ENCODE data around the gene PSPC1.
"Not testable (repeated sequence)": the region's sequence is repeated elsewhere in the genome, so short reads cannot be mapped to it uniquely, and the experiment has no call there.

The PSPC1 gene

DNA sequence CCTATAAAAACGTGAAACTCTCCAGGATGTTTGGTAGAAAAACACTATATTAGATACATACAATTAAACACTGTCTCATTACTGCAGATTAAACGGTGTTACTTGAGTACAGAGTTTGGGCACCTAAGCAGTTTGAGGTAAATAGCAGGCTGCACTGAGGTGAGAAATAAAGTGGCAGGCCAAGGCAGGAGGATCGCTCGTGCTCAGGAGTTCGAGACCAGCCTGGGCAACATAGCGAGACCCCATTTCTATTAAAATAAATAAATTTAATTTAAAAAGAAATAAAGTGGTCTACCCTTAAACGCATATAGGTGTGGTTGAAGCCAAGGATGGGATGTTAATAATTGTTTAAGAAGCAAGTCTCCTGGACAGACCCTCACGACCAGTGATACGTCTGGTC is 1.2 kb downstream of the PSPC1 start:
- H3K4me3 ChIP-seq (ENCODE audit: control insufficient read depth, low read depth, low read length): peak overlapping the region; percentile 93
- no peak for DNase-seq (ENCODE audit: low read depth)
- TF ChIP-seq, protein P1, sequence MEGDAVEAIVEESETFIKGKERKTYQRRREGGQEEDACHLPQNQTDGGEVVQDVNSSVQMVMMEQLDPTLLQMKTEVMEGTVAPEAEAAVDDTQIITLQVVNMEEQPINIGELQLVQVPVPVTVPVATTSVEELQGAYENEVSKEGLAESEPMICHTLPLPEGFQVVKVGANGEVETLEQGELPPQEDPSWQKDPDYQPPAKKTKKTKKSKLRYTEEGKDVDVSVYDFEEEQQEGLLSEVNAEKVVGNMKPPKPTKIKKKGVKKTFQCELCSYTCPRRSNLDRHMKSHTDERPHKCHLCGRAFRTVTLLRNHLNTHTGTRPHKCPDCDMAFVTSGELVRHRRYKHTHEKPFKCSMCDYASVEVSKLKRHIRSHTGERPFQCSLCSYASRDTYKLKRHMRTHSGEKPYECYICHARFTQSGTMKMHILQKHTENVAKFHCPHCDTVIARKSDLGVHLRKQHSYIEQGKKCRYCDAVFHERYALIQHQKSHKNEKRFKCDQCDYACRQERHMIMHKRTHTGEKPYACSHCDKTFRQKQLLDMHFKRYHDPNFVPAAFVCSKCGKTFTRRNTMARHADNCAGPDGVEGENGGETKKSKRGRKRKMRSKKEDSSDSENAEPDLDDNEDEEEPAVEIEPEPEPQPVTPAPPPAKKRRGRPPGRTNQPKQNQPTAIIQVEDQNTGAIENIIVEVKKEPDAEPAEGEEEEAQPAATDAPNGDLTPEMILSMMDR (conservative IDR thresholded peaks at IDR 0.05; ENCODE audit: control insufficient read depth, insufficient read depth, low read depth, low read length): no peak

DNA sequence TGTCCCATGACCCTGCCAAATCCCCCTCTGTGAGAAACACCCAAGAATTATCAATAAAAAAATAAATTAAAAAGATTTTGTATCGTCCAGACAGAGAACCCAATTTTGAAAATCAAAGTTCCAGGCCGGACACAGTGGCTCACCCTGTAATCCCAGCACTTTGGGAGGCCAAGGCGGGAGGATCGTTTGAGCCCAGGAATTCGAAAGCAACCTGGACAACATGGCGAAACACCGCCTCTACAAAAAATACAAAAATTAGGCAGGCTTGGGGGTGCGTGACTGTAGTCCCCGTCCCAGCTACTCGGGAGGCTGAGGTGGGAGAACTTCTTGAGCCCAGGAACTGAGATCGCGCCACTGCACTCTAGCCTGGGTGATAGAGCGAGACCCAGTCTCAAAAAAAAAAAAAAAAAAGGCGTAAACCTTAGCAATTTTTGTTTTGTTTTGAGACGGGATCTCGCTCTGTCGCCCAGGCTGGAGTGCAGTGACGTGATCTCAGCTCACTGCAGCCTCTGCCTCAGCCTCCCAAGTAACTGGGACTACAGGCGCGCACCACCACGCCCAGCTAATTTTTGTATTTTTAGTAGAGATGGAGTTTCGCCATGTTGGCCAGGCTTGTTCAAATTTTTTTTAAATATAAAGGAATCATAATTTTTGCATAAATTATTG is 1.9 kb downstream of the PSPC1 start:
- DNase-seq (ENCODE audit: low read depth): not testable (repeated sequence)

DNA sequence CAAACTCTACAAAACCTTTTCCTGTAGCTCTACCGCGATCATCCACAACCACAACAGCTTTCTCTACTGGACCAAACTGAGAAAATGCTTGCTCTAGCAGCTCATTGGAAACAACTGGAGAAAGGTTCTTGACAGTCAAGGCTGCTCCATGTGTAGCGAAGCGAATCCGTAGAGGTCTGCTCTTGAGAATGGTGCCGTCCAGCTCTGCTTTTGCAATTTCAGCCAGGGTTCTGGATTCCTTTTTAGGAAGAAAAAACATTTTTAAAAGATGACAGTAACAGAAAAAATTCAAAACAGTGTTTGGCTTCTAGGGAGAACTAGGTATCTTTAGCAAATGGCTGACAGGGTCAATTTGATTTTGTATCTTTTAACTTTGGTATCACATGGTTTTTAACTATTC is 10.4 kb downstream of the PSPC1 start:
- DNase-seq (ENCODE audit: low read depth): no peak
- no peak overlapping the region for H3K4me3 ChIP-seq (ENCODE audit: control insufficient read depth, low read depth, low read length)
- TF ChIP-seq, protein P1 (conservative IDR thresholded peaks at IDR 0.05; ENCODE audit: control insufficient read depth, insufficient read depth, low read depth, low read length): no peak

More for the DNA sequence above, 1.9 kb downstream of the PSPC1 start:
- peak overlapping the region; percentile 93 for H3K4me3 ChIP-seq (ENCODE audit: control insufficient read depth, low read depth, low read length)

DNA sequence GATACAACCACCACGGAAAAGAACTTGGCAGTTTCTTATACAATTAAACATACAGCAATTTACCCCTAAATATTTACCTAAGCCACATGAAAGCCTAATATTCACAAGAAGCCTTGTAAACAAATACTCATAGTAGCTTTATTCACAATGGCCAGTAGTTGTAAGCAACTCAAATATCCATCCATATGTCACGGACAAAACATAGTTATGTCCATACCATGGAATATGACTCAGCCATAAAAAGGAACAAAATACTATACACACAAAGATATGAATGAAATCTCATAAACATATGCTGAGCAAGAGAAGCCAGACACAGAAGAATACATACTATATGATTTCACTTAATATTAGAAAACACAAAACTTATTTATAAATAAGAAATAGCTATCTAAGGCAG is 12.9 kb downstream of the PSPC1 start:
- no peak for DNase-seq (ENCODE audit: low read depth)
- no peak overlapping the region for H3K4me3 ChIP-seq (ENCODE audit: control insufficient read depth, low read depth, low read length)
- TF ChIP-seq, protein P1 (conservative IDR thresholded peaks at IDR 0.05; ENCODE audit: control insufficient read depth, insufficient read depth, low read depth, low read length): no peak

DNA sequence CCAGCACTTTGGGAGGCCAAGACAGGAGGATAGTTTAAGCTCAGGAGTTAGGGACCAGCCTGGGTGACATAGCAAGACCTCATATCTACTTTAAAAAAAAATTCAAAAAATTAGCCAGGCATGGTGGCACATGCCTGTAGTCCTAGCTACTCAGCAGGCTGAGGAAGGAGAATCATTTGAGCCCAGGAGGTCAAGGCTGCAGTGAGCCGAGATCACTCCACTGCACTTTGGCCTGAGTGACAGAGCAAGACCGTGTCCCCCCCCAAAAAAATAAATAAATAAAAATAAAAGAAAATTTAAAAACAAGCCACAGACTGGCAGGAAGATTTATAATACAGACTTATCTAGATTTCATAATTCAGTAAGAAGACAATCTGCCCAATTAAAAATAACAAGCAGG is 14.8 kb downstream of the PSPC1 start:
- TF ChIP-seq, protein P1 (conservative IDR thresholded peaks at IDR 0.05; ENCODE audit: control insufficient read depth, insufficient read depth, low read depth, low read length): no peak
- H3K4me3 ChIP-seq (ENCODE audit: control insufficient read depth, low read depth, low read length): no peak overlapping the region
- DNase-seq (ENCODE audit: low read depth): no peak

DNA sequence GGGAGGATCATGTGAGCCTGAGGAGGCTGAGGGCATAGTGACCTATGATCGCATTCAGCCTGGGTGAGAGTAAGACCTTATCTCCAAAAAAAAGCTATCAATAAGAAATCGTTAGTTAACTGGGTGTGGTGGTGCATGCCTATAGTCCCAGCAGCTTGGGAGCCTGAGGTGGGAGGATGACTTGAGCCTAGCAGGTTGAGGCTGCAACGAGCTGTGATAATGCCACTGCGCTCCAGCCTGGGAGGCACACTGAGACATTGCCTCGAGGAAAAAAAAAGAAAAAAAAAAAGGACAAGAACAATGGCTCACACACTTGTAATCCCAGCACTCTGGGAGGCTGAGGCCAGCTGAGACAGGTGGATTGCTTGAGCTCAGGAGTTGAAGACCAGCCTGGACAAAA is 16.2 kb downstream of the PSPC1 start:
- H3K4me3 ChIP-seq (ENCODE audit: control insufficient read depth, low read depth, low read length): no peak overlapping the region
- TF ChIP-seq, protein P1 (conservative IDR thresholded peaks at IDR 0.05; ENCODE audit: control insufficient read depth, insufficient read depth, low read depth, low read length): no peak
- DNase-seq (ENCODE audit: low read depth): no peak

DNA sequence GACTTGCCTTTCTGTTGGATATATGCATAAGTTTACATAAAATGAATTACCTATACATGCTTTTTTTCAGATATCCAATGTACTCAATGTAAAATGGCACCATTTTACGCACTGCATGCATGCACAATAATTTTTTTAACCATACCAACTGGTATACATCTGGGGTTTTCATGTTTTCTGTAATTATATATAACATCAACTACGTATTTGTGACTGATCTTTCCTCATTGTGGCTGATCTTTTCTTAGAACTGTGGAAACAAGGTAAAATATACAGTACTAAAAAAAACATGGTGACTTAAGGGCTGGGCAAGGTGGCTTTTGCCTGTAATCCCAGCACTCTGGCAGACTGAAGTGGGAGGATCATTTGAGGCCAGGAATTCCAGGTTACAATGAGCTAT is 18.5 kb downstream of the PSPC1 start:
- H3K4me3 ChIP-seq (ENCODE audit: control insufficient read depth, low read depth, low read length): no peak overlapping the region
- TF ChIP-seq, protein P1 (conservative IDR thresholded peaks at IDR 0.05; ENCODE audit: control insufficient read depth, insufficient read depth, low read depth, low read length): no peak
- no peak for DNase-seq (ENCODE audit: low read depth)

Data from fibroblast of mammary gland (primary cell).